Measurements from ENCODE around the gene PRSS8.

PRSS8 gene

GRCh38 chr16:31099860-31100638 is 35.5 kb downstream of the PRSS8 start:
- DNase-seq, result no peak

DNA sequence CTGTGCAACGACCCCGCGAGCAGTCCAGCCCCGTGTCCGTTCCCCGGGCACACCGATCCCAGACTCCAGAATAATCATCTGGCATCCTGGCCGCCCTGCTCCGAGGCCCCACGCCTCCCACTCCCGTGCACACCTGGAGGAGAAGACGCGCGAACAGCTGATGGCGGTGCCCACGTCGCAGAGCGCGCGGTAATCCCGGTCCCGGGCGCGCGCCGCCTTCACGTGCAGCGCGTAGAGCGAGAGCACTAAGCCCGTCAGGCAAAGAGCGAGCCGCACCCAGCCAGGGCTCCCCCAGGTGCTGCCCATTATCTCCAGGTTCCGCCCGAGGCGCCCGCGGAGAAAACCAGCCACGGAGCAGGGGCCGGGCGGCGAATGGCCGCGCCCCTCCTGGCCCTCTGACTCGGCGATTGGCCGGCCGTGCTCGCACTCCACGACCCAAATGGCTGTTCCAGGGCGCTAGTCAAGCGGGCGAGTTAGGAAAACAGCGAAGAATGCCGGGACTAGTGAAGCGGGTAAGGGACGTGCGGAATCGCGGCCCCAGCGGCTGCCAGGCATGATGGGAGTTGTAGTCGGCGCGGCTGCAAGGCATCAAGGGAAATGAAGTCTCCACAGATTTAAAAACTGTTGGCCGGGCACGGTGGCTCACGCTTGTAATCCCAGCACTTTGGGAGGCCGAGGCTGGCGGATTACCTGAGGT is 41.0 kb downstream of the PRSS8 start, which contains the start of gene VKORC1:
TSS of gene VKORC1 (minus strand) at position 374 of the 697 bp plus-strand sequence. CDS start at position 306, 68 bp downstream.
- peak; percentile 97 for DNase-seq

DNA sequence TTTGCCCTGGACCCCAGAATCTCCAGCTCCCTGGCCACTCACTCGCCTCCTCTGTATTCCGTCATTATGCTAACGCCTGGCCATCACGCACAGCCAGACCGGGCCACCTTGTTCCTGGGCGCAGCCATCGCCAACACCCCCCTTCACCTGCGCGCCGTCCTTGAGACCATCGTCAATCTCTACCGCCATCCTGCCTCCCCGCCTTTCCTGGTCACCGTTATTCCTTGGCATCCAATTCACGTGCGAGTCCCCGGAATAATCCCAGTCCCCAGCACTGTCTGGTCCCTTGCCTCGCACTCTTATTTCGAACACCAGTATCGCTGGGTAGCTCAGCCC is 41.5 kb downstream of the PRSS8 start:
- no peak for DNase-seq

DNA sequence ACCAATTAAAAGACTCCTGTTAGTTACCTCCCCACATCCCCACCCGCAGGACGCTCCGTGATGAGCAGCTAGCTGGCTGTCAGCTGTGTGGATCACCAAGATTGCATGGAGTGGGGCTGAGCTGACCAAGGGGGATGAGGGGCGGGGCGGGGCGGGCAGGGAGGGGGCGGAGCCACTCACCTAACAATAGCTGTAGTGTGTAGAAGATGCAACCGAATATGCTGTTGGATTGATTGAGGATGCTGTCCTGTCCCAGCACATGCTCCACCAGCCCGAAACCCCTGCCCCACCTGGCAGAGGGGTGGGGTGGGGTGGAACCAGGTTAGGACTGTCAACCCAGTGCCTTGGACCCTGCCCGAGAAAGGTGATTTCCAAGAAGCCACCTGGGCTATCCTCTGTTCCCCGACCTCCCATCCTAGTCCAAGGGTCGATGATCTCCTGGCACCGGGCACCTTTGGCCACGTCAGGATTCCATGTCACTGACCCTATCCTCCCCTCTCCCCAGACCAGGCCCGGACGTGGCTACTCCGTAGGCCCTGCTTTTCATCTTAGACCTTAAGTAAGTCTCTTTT is 42.3 kb downstream of the PRSS8 start:
- DNase-seq, result no peak

DNA sequence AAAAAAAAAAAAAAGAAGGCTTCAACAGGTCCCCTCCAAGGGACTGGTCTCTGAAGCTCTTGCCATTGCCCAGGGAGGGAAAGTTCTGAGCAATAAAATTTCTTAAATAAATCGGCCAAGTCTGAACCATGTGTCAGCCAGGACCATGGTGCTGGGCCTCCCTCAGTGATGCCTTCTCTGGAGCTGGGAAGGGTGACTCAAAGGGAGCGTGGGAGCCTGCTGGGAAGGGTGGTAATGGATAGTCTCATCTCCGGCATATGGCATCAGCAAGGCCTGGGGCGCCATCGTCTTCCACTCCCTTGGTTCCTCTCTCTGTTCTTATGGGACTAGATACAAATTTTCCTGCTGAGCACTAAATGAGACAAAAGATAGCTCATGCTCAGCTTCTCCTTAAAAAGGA is 43.2 kb downstream of the PRSS8 start:
- no peak for DNase-seq

DNA sequence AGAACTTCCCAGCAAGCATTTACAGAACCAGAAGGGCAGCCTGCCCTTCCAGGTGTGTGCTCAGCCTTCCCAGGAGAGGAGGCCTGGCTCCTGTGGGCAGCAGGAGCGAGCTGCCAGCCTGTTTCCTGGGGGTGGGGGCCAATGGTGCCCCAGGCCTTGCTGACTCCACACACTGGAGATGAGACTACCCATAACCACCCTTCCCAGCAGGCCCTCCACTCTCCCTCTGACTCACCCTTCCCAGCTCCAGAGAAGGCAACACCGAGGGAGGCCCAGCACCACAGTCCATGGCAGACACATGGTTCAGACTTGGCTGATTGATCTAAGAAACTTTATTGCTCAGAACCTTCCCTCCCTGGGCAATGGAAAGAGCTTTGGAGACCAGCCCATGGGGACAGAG is 45.0 kb downstream of the PRSS8 start:
- DNase-seq, result no peak

- DNase-seq, result no peak
These were observed 46.3 kb downstream of the PRSS8 start for GRCh38 chr16:31089199-31089598.

DNA sequence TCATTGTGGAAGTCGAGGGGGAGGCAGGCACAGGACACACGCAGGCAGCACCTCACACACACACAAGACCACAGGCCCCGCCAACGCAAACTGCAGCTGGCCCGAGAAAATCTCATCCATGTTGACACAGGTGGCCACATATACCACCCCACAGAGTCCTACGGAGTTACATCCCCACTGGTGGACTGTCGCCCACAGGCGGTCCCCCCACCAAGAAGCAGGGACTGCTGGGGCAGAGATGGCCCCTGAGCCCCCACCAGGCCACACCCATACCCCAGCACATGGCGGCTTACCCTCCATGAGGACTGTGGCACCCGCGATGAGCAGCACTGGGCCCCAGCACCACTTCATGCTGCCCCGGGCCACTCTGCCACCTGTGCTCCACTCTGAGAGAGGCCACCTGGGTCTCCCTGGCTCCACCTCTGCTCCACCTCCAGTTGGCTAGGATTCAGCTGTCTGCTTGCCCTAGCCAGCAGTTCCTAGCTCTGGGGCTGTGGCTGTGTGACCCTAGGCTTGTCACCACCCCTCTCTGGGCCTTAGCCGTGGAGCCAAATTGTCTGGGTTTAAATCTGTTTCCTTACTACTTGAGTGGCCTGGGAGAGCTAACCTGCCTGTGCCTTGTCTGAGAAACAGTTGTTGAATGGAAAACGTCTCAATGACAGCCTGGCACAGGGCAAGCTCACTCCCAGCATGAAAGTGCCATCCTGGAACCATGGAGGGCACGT is 46.9 kb downstream of the PRSS8 start, which contains the start of gene PRSS53:
TSS of gene PRSS53 (minus strand) at position 485 of the 725 bp plus-strand sequence. CDS start at position 351, 134 bp downstream.
- DNase-seq, result no peak

GRCh38 chr16:31087971-31088370 is 47.6 kb downstream of the PRSS8 start:
- DNase-seq, result no peak

GRCh38 chr16:31087481-31087880 is 48.0 kb downstream of the PRSS8 start:
- DNase-seq, result no peak

DNA sequence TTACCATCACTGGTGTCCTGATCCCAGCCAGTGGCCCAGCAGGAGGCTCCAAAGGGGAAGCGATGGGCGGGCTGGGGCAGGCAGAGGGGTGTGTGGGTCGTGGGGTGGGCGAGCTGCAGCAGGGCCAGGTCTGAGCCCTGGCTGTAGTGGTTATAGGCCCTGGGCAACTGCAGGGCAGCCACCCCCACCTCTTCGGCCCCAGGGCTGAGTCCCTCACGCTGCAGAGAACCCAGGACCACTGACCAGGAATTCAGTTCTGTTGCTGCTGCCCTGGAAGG is 49.0 kb downstream of the PRSS8 start:
- DNase-seq, result no peak

DNA sequence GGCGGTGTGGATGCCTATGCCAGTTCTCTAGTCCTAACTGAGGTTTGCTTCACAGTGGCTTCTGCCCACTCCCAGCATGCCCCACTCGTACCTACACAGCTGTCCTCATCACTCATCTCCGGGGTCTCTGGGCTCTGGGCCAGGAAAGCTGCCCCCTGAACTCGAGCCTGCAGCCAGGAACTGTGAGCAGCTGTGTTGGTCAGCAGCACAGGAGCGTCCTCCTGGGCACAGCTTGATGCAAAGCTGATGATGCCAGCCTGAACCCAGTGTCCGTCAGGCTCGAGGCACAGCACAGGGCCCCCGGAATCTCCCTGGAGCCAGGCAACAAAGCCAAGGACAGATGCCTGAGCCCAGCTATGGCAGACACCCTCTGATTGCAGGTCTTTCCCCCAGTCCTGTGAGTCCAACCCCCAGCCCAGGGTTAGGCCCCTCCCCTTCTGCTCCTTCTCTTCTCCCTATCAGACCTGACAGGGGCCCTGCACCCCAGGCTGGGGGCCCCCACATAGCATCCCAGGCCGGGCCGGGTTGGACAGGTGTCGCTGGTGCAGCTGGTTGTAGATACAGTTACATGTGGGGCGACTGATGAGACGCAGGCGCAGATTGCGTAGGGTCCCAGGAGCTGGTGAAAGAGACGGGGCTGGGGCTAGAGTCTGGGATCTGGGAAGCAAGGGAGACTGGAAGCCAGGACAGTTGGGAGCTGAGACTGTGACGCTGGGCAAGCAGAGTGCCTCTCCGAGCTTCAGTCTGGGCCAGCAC is 49.5 kb downstream of the PRSS8 start:
- no peak for DNase-seq

DNA sequence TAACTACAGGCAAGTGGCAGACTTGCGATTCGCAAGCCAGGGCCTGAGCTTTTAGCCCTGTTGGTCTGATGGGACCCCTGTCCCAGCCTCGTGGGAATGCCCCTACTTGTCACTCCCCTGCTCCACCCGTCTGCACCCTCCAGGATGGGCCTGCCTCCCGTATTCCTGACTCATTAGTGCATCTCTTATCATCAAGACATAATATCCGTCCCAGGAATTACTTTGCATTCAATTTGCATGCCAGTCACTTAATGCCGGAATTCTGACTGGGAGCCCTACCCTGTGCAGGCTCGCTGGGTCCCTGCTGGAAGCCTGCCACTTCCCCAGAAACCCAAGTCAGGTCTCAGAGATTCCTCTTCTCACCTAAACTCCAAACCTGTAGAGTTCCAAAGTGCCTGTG is 50.1 kb downstream of the PRSS8 start:
- no peak for DNase-seq

GRCh38 chr16:31084584-31085302 is 50.8 kb downstream of the PRSS8 start:
- DNase-seq, result no peak

GRCh38 chr16:31083981-31084380 is 51.5 kb downstream of the PRSS8 start:
- DNase-seq, result no peak

DNA sequence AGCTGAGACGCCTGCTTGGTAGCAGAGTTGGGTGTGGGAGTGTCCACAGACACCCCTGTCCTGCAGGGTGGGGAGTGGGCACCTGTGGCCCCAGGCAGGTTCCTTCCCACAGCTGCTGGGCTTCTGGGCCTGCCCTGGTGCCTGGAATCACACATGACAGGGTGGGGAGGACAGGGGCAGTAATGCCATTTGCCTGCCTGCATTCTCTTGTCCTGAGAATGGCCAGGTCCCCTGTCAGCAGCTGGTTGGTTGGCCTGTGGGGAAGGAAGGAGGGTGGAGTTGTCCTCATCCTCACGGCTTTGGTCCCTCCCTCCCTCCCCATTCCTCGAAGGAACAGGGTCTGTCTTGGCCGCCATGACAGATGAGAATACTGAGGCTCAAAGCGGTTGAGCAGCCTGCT is 52.0 kb downstream of the PRSS8 start:
- no peak for DNase-seq

- no peak for DNase-seq
These were observed 52.4 kb downstream of the PRSS8 start for GRCh38 chr16:31083081-31083480.

- no peak for DNase-seq
These were observed 53.0 kb downstream of the PRSS8 start for GRCh38 chr16:31082368-31083045.

All from inflammatory macrophage treated with lipopolysaccharide for 1 hour (primary cell).